Liver (tissue), 3 donors: ENCODE data around the gene LDLRAD4.

ENCODE experiments used
- FOXA1 ChIP-seq: IDR thresholded peaks from 2 replicates; pipeline ENCODE4 v1.6.1; 2016; ENCODE audit warnings: antibody characterized with exemption
- GABPA ChIP-seq, 2 donors: IDR thresholded peaks in 1 of 2; conservative IDR thresholded peaks in 1 of 2; 2 replicates each; pipeline ENCODE4 v1.6.1; 2016; ENCODE audit warnings: antibody characterized with exemption in 2 of 2, mild to moderate bottlenecking in 1 of 2, moderate library complexity in 1 of 2
- TAF1 ChIP-seq: conservative IDR thresholded peaks from 2 replicates; pipeline ENCODE4 v1.6.1; 2016; ENCODE audit warnings: antibody characterized with exemption, mild to moderate bottlenecking
- YY1 ChIP-seq: IDR thresholded peaks from 2 replicates; pipeline ENCODE4 v1.6.1; 2016; ENCODE audit warnings: antibody characterized with exemption, mild to moderate bottlenecking
- TF ChIP-seq, protein P1 (sequence below): fragments of 150-350 bp; IDR thresholded peaks from 2 replicates; pipeline ENCODE4 v1.5.1; 2017; ENCODE audit warnings: improper control_type of control experiment, low read depth, low read length; ENCODE audit not compliant: missing input control
- TF ChIP-seq, protein P2 (sequence below): IDR thresholded peaks from 2 replicates; pipeline ENCODE4 v1.6.1; 2016; ENCODE audit warnings: antibody characterized with exemption
- TF ChIP-seq, protein P3 (sequence below): IDR thresholded peaks from 2 replicates; pipeline ENCODE4 v1.6.1; 2016; ENCODE audit warnings: antibody characterized with exemption
- TF ChIP-seq, protein P4 (sequence below): IDR thresholded peaks from 2 replicates; pipeline ENCODE4 v1.6.1; 2016; ENCODE audit warnings: antibody characterized with exemption, mild to moderate bottlenecking
- donor health status: healthy.
- donor health status: healthy.

DNA sequence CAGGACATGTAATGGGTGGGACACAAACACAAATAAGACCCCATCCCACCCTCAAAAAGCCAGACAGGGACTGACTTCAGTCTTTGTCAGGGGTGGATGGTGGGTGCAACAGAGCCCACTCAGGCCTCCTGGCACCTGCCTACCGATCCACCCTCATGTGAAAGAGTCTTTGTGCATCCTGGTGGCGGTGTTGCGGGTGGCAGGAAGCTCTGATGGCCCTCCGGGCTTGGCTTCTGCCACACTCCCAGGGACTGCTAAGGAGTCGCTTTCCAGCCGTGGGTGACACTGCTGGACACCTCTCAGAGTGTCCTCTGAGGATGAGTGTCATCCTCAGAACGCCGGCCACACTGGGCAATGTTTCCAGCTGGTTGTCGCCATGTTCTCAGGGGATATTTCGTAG is 92.6 kb downstream of the LDLRAD4 start:
- TF ChIP-seq, protein P1, sequence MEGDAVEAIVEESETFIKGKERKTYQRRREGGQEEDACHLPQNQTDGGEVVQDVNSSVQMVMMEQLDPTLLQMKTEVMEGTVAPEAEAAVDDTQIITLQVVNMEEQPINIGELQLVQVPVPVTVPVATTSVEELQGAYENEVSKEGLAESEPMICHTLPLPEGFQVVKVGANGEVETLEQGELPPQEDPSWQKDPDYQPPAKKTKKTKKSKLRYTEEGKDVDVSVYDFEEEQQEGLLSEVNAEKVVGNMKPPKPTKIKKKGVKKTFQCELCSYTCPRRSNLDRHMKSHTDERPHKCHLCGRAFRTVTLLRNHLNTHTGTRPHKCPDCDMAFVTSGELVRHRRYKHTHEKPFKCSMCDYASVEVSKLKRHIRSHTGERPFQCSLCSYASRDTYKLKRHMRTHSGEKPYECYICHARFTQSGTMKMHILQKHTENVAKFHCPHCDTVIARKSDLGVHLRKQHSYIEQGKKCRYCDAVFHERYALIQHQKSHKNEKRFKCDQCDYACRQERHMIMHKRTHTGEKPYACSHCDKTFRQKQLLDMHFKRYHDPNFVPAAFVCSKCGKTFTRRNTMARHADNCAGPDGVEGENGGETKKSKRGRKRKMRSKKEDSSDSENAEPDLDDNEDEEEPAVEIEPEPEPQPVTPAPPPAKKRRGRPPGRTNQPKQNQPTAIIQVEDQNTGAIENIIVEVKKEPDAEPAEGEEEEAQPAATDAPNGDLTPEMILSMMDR: no peak
- TF ChIP-seq YY1 (no peak), TAF1 (no peak), GABPA (IDR thresholded peaks at IDR 0.05 in 1 of 2, conservative IDR thresholded peaks at IDR 0.05 in 1 of 2) (no peak), FOXA1 (no peak)
- TF ChIP-seq, protein P2, sequence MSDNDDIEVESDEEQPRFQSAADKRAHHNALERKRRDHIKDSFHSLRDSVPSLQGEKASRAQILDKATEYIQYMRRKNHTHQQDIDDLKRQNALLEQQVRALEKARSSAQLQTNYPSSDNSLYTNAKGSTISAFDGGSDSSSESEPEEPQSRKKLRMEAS: no peak
- TF ChIP-seq, protein P3, sequence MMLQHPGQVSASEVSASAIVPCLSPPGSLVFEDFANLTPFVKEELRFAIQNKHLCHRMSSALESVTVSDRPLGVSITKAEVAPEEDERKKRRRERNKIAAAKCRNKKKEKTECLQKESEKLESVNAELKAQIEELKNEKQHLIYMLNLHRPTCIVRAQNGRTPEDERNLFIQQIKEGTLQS: no peak
- TF ChIP-seq, protein P4, sequence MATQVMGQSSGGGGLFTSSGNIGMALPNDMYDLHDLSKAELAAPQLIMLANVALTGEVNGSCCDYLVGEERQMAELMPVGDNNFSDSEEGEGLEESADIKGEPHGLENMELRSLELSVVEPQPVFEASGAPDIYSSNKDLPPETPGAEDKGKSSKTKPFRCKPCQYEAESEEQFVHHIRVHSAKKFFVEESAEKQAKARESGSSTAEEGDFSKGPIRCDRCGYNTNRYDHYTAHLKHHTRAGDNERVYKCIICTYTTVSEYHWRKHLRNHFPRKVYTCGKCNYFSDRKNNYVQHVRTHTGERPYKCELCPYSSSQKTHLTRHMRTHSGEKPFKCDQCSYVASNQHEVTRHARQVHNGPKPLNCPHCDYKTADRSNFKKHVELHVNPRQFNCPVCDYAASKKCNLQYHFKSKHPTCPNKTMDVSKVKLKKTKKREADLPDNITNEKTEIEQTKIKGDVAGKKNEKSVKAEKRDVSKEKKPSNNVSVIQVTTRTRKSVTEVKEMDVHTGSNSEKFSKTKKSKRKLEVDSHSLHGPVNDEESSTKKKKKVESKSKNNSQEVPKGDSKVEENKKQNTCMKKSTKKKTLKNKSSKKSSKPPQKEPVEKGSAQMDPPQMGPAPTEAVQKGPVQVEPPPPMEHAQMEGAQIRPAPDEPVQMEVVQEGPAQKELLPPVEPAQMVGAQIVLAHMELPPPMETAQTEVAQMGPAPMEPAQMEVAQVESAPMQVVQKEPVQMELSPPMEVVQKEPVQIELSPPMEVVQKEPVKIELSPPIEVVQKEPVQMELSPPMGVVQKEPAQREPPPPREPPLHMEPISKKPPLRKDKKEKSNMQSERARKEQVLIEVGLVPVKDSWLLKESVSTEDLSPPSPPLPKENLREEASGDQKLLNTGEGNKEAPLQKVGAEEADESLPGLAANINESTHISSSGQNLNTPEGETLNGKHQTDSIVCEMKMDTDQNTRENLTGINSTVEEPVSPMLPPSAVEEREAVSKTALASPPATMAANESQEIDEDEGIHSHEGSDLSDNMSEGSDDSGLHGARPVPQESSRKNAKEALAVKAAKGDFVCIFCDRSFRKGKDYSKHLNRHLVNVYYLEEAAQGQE: no peak
